Measurements from ENCODE around the gene GYG1. TPM values are rescaled to one million over a fixed set of nuclear protein-coding genes. Genes with fewer than 3 reads are reported as not detected.

The GYG1 gene
- total and polyA plus RNA-seq, 2 of the 8 experiments (the other 6 are each of a cell fraction or from before 2014, with no cell fraction given) = 19.4 to 34.2 TPM

DNA sequence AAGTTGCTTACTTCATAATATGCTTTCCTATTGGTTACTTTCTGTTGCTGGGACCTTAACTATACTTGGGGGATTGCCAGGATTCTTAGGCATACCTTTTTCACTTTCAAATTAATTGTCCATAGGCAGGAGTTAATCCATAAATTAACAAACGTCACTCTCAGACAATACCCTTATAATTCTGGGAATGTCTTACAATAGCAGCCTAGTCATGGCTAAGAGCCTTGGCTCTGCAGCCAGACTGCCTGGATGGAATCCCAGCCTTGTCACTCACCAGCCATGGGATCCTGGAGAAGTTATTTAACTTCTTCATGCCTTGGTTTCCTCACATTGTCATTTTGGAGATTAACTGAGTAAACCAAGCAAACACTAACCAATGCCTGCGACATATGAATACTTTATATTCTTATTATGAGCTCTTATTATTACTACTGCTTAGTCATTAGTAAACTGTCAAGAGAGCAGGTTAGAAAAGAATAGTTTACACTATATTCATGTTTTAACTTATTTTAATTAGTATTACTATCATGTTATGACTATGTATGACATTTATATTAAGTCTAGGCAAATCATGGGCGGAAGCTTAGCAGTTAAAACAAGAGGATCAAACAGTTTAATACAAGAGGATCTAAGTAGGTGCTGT, 29.0 kb downstream of the GYG1 start (continued):
- TF ChIP-seq, protein P1, sequence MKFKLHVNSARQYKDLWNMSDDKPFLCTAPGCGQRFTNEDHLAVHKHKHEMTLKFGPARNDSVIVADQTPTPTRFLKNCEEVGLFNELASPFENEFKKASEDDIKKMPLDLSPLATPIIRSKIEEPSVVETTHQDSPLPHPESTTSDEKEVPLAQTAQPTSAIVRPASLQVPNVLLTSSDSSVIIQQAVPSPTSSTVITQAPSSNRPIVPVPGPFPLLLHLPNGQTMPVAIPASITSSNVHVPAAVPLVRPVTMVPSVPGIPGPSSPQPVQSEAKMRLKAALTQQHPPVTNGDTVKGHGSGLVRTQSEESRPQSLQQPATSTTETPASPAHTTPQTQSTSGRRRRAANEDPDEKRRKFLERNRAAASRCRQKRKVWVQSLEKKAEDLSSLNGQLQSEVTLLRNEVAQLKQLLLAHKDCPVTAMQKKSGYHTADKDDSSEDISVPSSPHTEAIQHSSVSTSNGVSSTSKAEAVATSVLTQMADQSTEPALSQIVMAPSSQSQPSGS (IDR thresholded peaks at IDR 0.05; ENCODE audit: low read length) = no peak
- no peak for TF ChIP-seq BRCA1 (IDR thresholded peaks at IDR 0.05; ENCODE audit: low read depth, low read length)
- no peak for TF ChIP-seq EZH2 (IDR thresholded peaks at IDR 0.05; ENCODE audit: low read depth, low read length, severe bottlenecking)
- no peak for TF ChIP-seq TAF1 (IDR thresholded peaks at IDR 0.05; ENCODE audit: low read depth, low read length)
- TF ChIP-seq, protein P2, sequence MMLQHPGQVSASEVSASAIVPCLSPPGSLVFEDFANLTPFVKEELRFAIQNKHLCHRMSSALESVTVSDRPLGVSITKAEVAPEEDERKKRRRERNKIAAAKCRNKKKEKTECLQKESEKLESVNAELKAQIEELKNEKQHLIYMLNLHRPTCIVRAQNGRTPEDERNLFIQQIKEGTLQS (IDR thresholded peaks at IDR 0.05; ENCODE audit: insufficient read depth, low read depth, low read length) = no peak
- no peak for TF ChIP-seq SP2 (IDR thresholded peaks at IDR 0.05; ENCODE audit: low read length)
- no peak for TF ChIP-seq GABPA (IDR thresholded peaks at IDR 0.05; ENCODE audit: borderline replicate concordance, insufficient read depth, low read length)
- no peak for TF ChIP-seq GTF2F1 (IDR thresholded peaks at IDR 0.05; ENCODE audit: borderline replicate concordance, low read depth, low read length)
- no peak for TF ChIP-seq RBBP5 (IDR thresholded peaks at IDR 0.05; ENCODE audit: borderline replicate concordance, low read depth, low read length)
- no peak for TF ChIP-seq SAP30 (IDR thresholded peaks at IDR 0.05; ENCODE audit: insufficient read depth, insufficient replicate concordance, low read length)
